Neural cell (in vitro differentiated cells): ENCODE results near the gene SPOP. TPM values are rescaled to one million over a fixed set of nuclear protein-coding genes. Genes with fewer than 3 reads are reported as not detected.

ENCODE experiments used
- H2AFZ ChIP-seq: fragments of 200-600, 300-800 bp; sonication (generic), shearing (Covaris generic); 2 replicates; pipeline ENCODE4 v1.6.0; 2014; ENCODE audit warnings: low read depth, mild to moderate bottlenecking, antibody characterized with exemption, low read length, moderate library complexity
- H3F3A ChIP-seq: fragments of 200-600 bp; shearing (Covaris generic); 2 replicates; pipeline ENCODE4 v1.6.1; 2016; ENCODE audit warnings: mild to moderate bottlenecking, moderate library complexity, mixed read lengths, antibody characterized with exemption, low read length; ENCODE audit not compliant: insufficient read depth, poor library complexity, severe bottlenecking
- H3K27ac ChIP-seq: fragments of 200-600, 300-800 bp; sonication (generic), shearing (Covaris generic); 2 replicates; pipeline ENCODE4 v1.5.1; 2014; ENCODE audit warnings: mild to moderate bottlenecking, low read length, moderate library complexity
- H3K27me3 ChIP-seq: fragments of 300-800, 200-600 bp; sonication (generic), shearing (Covaris generic); 2 replicates; pipeline ENCODE4 v1.6.0; 2014; ENCODE audit warnings: mild to moderate bottlenecking, low read depth, low read length, moderate library complexity; ENCODE audit not compliant: insufficient read depth
- H3K36me3 ChIP-seq: fragments of 300-800, 200-600 bp; sonication (generic), shearing (Covaris generic); 2 replicates; pipeline ENCODE4 v1.5.1; 2014; ENCODE audit warnings: mild to moderate bottlenecking, antibody characterized with exemption, low read length, moderate library complexity; ENCODE audit not compliant: insufficient read depth
- H3K4me2 ChIP-seq: fragments of 300-800, 200-600 bp; sonication (generic), shearing (Covaris generic); 2 replicates; pipeline ENCODE4 v1.6.0; 2014; ENCODE audit warnings: mild to moderate bottlenecking, low read length
- H3K4me3 ChIP-seq: fragments of 300-800, 200-600 bp; sonication (generic), shearing (Covaris generic); 2 replicates; pipeline ENCODE4 v1.5.1; 2014; ENCODE audit warnings: mild to moderate bottlenecking, low read length, moderate library complexity
- H3K79me2 ChIP-seq: fragments of 200-600 bp; shearing (Covaris generic); replicated peaks from 2 replicates; pipeline ENCODE4 v1.6.0; 2014; ENCODE audit warnings: mild to moderate bottlenecking, low read length, moderate library complexity; ENCODE audit not compliant: insufficient read depth
- H3K9ac ChIP-seq: fragments of 300-800, 200-600 bp; sonication (generic), shearing (Covaris generic); 2 replicates; pipeline ENCODE4 v1.6.1; 2016; ENCODE audit warnings: mild to moderate bottlenecking, low read length, mixed read lengths
- H3K9me2 ChIP-seq: fragments of 200-600 bp; shearing (Covaris generic); 2 replicates; pipeline ENCODE4 v1.6.1; 2016; ENCODE audit warnings: mild to moderate bottlenecking, low read length, mixed read lengths; ENCODE audit not compliant: insufficient read depth
- H3K9me3 ChIP-seq: fragments of 200-600, 300-800 bp; sonication (generic), shearing (Covaris generic); 2 replicates; pipeline ENCODE4 v1.6.1; 2016; ENCODE audit warnings: mild to moderate bottlenecking, mixed run types, low read length, moderate library complexity, mixed read lengths
- H4K20me1 ChIP-seq: fragments of 200-600 bp; shearing (Covaris generic); 2 replicates; pipeline ENCODE4 v1.6.1; 2016; ENCODE audit warnings: mild to moderate bottlenecking, mixed run types; ENCODE audit not compliant: insufficient read depth
- EP300 ChIP-seq: fragments of 450-650 bp; conservative IDR thresholded peaks from 2 replicates; pipeline ENCODE4 v1.6.1; 2014; ENCODE audit warnings: antibody characterized with exemption, mild to moderate bottlenecking, moderate library complexity; ENCODE audit not compliant: poor library complexity, severe bottlenecking
- EZH2 ChIP-seq: fragments of 200-600, 300-800 bp; shearing (Covaris generic), sonication (generic); IDR thresholded peaks from 2 replicates; pipeline ENCODE4 v1.6.1; 2014; ENCODE audit warnings: antibody characterized with exemption, low read length, borderline replicate concordance, mild to moderate bottlenecking; ENCODE audit not compliant: insufficient read depth, poor library complexity, severe bottlenecking
- MXI1 ChIP-seq: fragments of 450-650 bp; conservative IDR thresholded peaks from 2 replicates; pipeline ENCODE4 v1.6.1; 2014; ENCODE audit warnings: antibody characterized with exemption, mild to moderate bottlenecking; ENCODE audit not compliant: poor library complexity, severe bottlenecking
- POLR2AphosphoS5 ChIP-seq: IDR thresholded peaks from 2 replicates; pipeline ENCODE4 v1.6.1; 2012
- RAD21 ChIP-seq: fragments of 450-650 bp; conservative IDR thresholded peaks from 2 replicates; pipeline ENCODE4 v1.6.1; 2014; ENCODE audit warnings: antibody characterized with exemption, mild to moderate bottlenecking, moderate library complexity
- SMC3 ChIP-seq: fragments of 450-650 bp; conservative IDR thresholded peaks from 2 replicates; pipeline ENCODE4 v1.6.1; 2014; ENCODE audit warnings: antibody characterized with exemption, mild to moderate bottlenecking, moderate library complexity; ENCODE audit not compliant: poor library complexity
- TAF1 ChIP-seq: IDR thresholded peaks from 2 replicates; pipeline ENCODE4 v1.6.1; 2012; ENCODE audit warnings: low read depth
- polyA plus RNA-seq: library from polyadenylated mRNA; depleted of rRNA; stranded (reverse); fragments of >200 nt; gene quantifications from 2 replicates; pipeline ENCODE4 v1.2.3, GENCODE V29; 2014
- TF ChIP-seq, protein P1 (sequence below): fragments of 450-650 bp; IDR thresholded peaks from 2 replicates; pipeline ENCODE4 v1.5.1; 2014; ENCODE audit warnings: antibody characterized with exemption, mild to moderate bottlenecking, moderate library complexity; ENCODE audit not compliant: poor library complexity, severe bottlenecking
- TF ChIP-seq, protein P2 (sequence below): IDR thresholded peaks from 2 replicates; pipeline ENCODE4 v1.6.1; 2012; ENCODE audit warnings: borderline replicate concordance

The SPOP gene
- polyA plus RNA-seq, 1 donor from 2014 or later: 71.9 TPM

DNA sequence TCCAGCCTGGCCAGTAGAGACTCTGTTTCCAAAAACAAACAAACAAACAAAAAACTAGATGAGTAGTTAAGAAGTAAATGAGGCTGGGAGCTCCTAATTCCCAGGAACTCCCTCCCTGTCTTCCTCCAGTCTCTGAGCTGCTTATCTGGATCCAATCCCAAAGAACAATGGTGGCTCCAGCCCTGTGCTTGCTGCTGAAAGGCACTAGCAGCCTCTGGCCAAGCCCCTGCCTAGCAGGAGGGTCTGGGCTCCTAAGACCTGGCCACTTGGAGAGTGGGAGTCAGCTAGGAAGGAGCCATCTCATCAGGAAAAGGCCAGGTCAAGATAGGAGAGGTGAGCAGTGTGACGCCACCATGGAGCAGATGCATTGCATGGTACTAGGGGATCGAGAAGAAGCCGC is 44.2 kb upstream of the SPOP start:
- Histone ChIP-seq H3K27ac (no peak overlapping the region), H3K9ac (no peak overlapping the region), H3K4me2 (no peak overlapping the region), H3K4me3 (no peak overlapping the region), H3K9me2 (no peaks in the 10 kb centered on the region), H3K27me3 (no peaks in the 10 kb centered on the region), H3K9me3 (peaks cover 4% of the 10 kb centered on the region), H3K79me2 (no peaks in the 10 kb centered on the region), H2AFZ (no peak overlapping the region), H3K36me3 (no peaks in the 10 kb centered on the region), H3F3A (no peaks in the 10 kb centered on the region), H4K20me1 (no peaks in the 10 kb centered on the region)
- TF ChIP-seq EZH2: no peak

DNA sequence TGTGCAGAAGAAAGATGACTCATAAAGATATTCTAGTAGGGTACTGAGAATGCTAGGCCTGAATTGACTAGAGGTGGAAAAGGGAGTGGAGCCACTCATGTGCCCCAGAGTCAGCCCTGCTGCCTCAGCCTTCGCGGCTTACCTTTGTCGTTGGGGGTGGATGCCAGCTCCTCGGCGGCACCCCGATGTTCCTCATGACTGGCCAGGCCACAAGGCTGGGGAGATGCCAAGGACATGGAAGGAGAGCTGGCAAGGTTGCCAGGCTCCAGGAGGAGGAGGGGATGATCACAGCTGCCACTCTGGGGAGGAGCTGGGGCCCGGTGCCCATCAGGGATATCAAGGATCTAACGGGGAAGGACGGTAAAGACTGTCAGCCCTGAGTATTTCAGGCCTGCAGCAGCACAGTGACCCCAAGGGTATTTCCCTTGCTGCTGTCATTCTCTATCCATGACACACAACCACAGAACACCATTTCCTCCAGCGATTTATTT is 39.5 kb upstream of the SPOP start:
- TF ChIP-seq, protein P1, sequence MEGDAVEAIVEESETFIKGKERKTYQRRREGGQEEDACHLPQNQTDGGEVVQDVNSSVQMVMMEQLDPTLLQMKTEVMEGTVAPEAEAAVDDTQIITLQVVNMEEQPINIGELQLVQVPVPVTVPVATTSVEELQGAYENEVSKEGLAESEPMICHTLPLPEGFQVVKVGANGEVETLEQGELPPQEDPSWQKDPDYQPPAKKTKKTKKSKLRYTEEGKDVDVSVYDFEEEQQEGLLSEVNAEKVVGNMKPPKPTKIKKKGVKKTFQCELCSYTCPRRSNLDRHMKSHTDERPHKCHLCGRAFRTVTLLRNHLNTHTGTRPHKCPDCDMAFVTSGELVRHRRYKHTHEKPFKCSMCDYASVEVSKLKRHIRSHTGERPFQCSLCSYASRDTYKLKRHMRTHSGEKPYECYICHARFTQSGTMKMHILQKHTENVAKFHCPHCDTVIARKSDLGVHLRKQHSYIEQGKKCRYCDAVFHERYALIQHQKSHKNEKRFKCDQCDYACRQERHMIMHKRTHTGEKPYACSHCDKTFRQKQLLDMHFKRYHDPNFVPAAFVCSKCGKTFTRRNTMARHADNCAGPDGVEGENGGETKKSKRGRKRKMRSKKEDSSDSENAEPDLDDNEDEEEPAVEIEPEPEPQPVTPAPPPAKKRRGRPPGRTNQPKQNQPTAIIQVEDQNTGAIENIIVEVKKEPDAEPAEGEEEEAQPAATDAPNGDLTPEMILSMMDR: no peak
- TF ChIP-seq RAD21: no peak
- no peak for TF ChIP-seq EP300
- TF ChIP-seq TAF1: no peak
- Histone ChIP-seq H3F3A (no peaks in the 10 kb centered on the region), H3K4me2 (no peak overlapping the region), H3K27ac (no peak overlapping the region), H3K9ac (no peak overlapping the region), H3K4me3 (no peak overlapping the region), H3K9me3 (no peaks in the 10 kb centered on the region), H2AFZ (no peak overlapping the region), H3K79me2 (no peaks in the 10 kb centered on the region), H4K20me1 (no peaks in the 10 kb centered on the region), H3K36me3 (no peaks in the 10 kb centered on the region), H3K27me3 (no peaks in the 10 kb centered on the region), H3K9me2 (no peaks in the 10 kb centered on the region)

DNA sequence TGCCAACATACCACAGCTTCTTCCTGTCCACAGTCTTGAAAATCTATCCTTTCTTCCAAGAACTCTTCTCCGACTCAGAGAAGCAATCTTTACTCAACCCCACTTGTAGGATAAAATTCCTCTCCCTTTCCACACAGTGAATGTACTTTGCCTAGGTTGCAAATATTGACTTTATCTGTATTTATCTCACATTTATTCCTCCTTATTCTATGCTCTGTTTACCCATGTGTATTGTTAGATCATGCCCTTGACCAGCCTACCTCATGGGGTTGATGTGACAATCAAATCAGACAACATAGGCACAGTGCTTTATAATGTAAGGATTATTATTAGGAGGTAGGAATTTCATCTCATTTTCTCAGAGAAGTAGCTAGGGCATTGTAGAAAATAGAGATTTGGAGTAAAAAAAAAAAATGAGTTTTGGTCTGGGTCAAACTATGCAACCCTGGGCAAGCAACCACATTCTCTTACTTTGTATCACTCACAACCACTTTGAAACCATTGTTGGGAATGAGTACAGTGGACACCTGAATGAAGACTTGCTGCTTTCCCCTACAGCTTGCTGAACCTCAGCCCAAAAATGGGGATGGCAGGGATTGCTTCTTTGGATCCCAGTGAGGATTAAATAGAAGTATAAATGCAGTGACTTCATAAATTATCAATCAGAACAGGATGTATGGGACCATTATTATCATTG is 38.9 kb upstream of the SPOP start:
- no peak overlapping the region for H3K27ac ChIP-seq
- no peaks in the 10 kb centered on the region for H3F3A ChIP-seq
- no peak for TF ChIP-seq RAD21
- no peak for TF ChIP-seq TAF1
- TF ChIP-seq, protein P1: no peak
- TF ChIP-seq EZH2: no peak
- no peak for TF ChIP-seq MXI1
- no peak for TF ChIP-seq POLR2AphosphoS5
- TF ChIP-seq EP300: no peak
- TF ChIP-seq SMC3: no peak
- TF ChIP-seq, protein P2, sequence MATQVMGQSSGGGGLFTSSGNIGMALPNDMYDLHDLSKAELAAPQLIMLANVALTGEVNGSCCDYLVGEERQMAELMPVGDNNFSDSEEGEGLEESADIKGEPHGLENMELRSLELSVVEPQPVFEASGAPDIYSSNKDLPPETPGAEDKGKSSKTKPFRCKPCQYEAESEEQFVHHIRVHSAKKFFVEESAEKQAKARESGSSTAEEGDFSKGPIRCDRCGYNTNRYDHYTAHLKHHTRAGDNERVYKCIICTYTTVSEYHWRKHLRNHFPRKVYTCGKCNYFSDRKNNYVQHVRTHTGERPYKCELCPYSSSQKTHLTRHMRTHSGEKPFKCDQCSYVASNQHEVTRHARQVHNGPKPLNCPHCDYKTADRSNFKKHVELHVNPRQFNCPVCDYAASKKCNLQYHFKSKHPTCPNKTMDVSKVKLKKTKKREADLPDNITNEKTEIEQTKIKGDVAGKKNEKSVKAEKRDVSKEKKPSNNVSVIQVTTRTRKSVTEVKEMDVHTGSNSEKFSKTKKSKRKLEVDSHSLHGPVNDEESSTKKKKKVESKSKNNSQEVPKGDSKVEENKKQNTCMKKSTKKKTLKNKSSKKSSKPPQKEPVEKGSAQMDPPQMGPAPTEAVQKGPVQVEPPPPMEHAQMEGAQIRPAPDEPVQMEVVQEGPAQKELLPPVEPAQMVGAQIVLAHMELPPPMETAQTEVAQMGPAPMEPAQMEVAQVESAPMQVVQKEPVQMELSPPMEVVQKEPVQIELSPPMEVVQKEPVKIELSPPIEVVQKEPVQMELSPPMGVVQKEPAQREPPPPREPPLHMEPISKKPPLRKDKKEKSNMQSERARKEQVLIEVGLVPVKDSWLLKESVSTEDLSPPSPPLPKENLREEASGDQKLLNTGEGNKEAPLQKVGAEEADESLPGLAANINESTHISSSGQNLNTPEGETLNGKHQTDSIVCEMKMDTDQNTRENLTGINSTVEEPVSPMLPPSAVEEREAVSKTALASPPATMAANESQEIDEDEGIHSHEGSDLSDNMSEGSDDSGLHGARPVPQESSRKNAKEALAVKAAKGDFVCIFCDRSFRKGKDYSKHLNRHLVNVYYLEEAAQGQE: no peak
- no peaks in the 10 kb centered on the region for H3K9me2 ChIP-seq
- H4K20me1 ChIP-seq: no peaks in the 10 kb centered on the region
- H3K4me2 ChIP-seq: no peak overlapping the region
- H2AFZ ChIP-seq: no peak overlapping the region
- no peaks in the 10 kb centered on the region for H3K9me3 ChIP-seq
- no peak overlapping the region for H3K9ac ChIP-seq
- H3K4me3 ChIP-seq: no peak overlapping the region
- no peaks in the 10 kb centered on the region for H3K36me3 ChIP-seq
- no peaks in the 10 kb centered on the region for H3K79me2 ChIP-seq
- H3K27me3 ChIP-seq: no peaks in the 10 kb centered on the region
